Esophagus squamous epithelium (tissue), 5 donors: ENCODE data around the gene VEGFC. TPM values are rescaled to one million over a fixed set of nuclear protein-coding genes. Genes with fewer than 3 reads are reported as not detected.

Experiments
- DNase-seq: peaks from one replicate; lab custom pipeline; 2025; lab: John Stamatoyannopoulos, UW
- H3K27ac ChIP-seq, 4 donors: fragments of 200-600 bp; sonication (generic); one replicate each; pipeline ENCODE4 v1.5.1; 2016 to 2019; ENCODE audit warnings: mild to moderate bottlenecking in 1 of 4
- H3K27me3 ChIP-seq, 4 donors: fragments of 200-600 bp; sonication (generic); 1 replicate in 3 of 4; 2 replicates in 1 of 4; pipeline versions ENCODE4 v1.5.1 to v1.6.0; 2017 to 2021; ENCODE audit warnings: antibody characterized with exemption in 1 of 4
- H3K36me3 ChIP-seq, 3 donors: fragments of 200-600 bp; sonication (generic); one replicate each; pipeline ENCODE4 v1.5.1; 2016 to 2019
- H3K4me1 ChIP-seq, 3 donors: fragments of 200-600 bp; sonication (generic); one replicate each; pipeline ENCODE4 v1.5.1; 2017 to 2019
- H3K4me3 ChIP-seq, 4 donors: fragments of 200-600 bp; sonication (generic); 1 replicate in 3 of 4; 2 replicates in 1 of 4; pipeline ENCODE4 v1.5.1; 2016 to 2019; ENCODE audit warnings: mild to moderate bottlenecking in 2 of 4, moderate library complexity in 1 of 4
- H3K9me3 ChIP-seq, 3 donors: fragments of 200-600 bp; sonication (generic); one replicate each; pipeline ENCODE4 v1.5.1; 2016 to 2019
- POLR2A ChIP-seq, 4 donors: fragments of 450-650 bp; IDR thresholded peaks; one replicate each; pipeline ENCODE4 v1.6.1; 2017; ENCODE audit warnings: antibody characterized with exemption in 4 of 4, mild to moderate bottlenecking in 4 of 4, moderate library complexity in 3 of 4
- WGBS, 2 donors: methylation state at CpG; one replicate each; pipeline ENCODE4 v1.1.5; 2018; 5-methylcytosine and 5-hydroxymethylcytosine counted together
- intact Hi-C: fragments of 100-400 bp; cut with DNase I; formaldehyde crosslinking; loops from one replicate; pipeline ENCODE4 v1.15.0; 2022
- total RNA-seq, 4 donors: library from RNA; depleted of rRNA; stranded (reverse); fragments of >200 nt; gene quantifications; one replicate each; pipeline ENCODE4 v1.1.0, GENCODE V29; 2016
- TF ChIP-seq, protein P1 (sequence below), 6 experiments: fragments of 450-650 bp in 4 of 6; fragments of 200-600 bp in 2 of 6; sonication (generic) in 2 of 6; IDR thresholded peaks; one replicate each; pipeline ENCODE4 v1.5.1; 2016 to 2019; ENCODE audit warnings: antibody characterized with exemption in 6 of 6, mild to moderate bottlenecking in 4 of 6, moderate library complexity in 4 of 6
- donor health status: DM: yes; HTN: yes; CAD: no.

The VEGFC gene
- total RNA-seq, 4 donors from 2014 or later: 0.50 to 3.8 (median 1.7) TPM

DNA sequence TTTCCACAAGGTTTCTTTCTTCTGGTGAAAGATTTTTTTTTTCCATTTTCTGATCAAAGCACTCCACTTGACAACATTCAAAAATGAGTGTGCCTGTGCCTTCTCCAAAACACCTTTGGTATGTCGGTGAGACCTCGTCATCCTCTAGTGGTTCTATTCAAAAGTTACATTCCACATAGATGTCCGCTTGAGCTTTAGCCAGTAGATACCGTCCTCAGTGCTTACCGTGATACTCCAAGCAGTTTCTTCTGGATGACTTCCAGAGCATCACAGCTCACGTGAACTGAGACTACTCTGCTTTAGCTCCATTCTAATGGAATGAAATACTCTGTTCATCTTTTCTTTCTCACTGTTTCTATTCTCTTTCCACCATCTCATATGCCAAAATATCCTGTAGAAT lies 38.2 kb upstream of the VEGFC start:
- intact Hi-C loops: no loop called here

DNA sequence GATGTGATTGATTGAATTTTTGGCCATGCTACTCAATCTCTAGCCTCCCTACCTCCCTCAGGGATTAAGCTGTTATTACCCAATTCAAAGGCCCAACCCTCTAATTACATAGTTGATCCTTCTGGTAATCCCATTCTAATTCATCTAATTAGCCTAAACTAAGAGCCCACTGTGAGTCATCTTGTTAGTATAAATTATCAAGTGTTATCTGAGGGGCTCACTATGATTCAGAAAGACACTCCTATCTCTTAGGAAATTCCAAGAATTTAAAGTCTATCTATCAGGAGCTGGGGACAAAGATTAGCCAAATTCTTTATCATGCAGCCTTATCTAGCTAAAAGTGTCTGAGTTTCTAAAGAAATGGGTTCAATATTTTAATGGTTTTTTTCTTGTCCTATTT lies 32.9 kb upstream of the VEGFC start:
- TF ChIP-seq, protein P1, sequence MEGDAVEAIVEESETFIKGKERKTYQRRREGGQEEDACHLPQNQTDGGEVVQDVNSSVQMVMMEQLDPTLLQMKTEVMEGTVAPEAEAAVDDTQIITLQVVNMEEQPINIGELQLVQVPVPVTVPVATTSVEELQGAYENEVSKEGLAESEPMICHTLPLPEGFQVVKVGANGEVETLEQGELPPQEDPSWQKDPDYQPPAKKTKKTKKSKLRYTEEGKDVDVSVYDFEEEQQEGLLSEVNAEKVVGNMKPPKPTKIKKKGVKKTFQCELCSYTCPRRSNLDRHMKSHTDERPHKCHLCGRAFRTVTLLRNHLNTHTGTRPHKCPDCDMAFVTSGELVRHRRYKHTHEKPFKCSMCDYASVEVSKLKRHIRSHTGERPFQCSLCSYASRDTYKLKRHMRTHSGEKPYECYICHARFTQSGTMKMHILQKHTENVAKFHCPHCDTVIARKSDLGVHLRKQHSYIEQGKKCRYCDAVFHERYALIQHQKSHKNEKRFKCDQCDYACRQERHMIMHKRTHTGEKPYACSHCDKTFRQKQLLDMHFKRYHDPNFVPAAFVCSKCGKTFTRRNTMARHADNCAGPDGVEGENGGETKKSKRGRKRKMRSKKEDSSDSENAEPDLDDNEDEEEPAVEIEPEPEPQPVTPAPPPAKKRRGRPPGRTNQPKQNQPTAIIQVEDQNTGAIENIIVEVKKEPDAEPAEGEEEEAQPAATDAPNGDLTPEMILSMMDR (IDR thresholded peaks at IDR 0.05): no peak
- TF ChIP-seq POLR2A (IDR thresholded peaks at IDR 0.05): no peak
- intact Hi-C loops: no loop called here
- Histone ChIP-seq H3K36me3 (no peaks in the 10 kb centered on the region), H3K27me3 (no peaks in the 10 kb centered on the region), H3K27ac (no peak overlapping the region), H3K4me1 (no peaks in the 10 kb centered on the region), H3K4me3 (no peak overlapping the region), H3K9me3 (no peaks in the 10 kb centered on the region)
- no peak for DNase-seq

More for the DNA sequence above, 38.2 kb upstream of the VEGFC start:
- no peak for TF ChIP-seq POLR2A (IDR thresholded peaks at IDR 0.05)
- TF ChIP-seq, protein P1 (IDR thresholded peaks at IDR 0.05): no peak
- Histone ChIP-seq H3K4me3 (no peak overlapping the region), H3K9me3 (no peaks in the 10 kb centered on the region), H3K36me3 (no peaks in the 10 kb centered on the region), H3K4me1 (no peaks in the 10 kb centered on the region), H3K27ac (no peak overlapping the region), H3K27me3 (no peaks in the 10 kb centered on the region)
- WGBS, 2 donors: 59 to 61% methylated on average over 6 of the region's 6 CpGs
- no peak for DNase-seq

DNA sequence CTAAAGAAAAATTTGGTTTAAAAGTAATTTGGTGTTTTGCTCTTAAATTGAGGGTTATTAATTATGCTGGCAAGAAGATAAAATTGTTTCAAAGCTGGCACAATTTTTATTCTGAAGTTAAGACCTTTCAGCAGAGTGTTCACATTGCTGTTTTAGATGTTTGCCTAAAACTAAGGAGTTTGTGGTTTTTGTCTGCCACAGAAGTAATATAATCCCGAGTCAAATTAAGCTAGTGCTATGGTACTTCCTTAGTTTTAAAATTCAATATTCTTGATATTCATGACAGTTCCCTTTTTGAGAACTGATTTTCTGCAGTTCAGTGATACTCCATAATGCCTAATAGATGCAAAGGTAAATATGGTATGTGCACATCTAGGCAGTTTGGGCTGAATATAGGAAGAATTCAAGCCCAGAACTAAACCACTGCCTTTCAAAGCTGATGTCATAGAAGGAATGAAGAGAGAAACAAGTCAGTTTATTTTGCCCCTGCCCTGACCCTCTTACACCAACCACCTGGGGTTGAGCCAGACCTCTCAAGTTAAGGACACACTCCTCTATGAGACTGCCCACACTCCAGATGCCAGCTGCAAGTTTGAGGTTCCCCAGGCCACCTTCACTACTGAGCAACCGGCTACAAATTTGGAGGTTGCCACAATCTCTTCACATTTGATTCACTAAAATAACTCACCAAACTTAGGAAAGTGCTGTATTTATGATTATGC lies 32.1 kb upstream of the VEGFC start:
- WGBS, 2 donors: 80 to 81% methylated on average over 2 of the region's 2 CpGs
- Histone ChIP-seq H3K27me3 (no peaks in the 10 kb centered on the region), H3K36me3 (no peaks in the 10 kb centered on the region), H3K27ac (no peak overlapping the region), H3K4me1 (no peaks in the 10 kb centered on the region), H3K9me3 (no peaks in the 10 kb centered on the region), H3K4me3 (no peak overlapping the region)
- no peak for DNase-seq
- TF ChIP-seq POLR2A (IDR thresholded peaks at IDR 0.05): no peak
- TF ChIP-seq, protein P1 (IDR thresholded peaks at IDR 0.05): no peak
- intact Hi-C loops: no loop called here

DNA sequence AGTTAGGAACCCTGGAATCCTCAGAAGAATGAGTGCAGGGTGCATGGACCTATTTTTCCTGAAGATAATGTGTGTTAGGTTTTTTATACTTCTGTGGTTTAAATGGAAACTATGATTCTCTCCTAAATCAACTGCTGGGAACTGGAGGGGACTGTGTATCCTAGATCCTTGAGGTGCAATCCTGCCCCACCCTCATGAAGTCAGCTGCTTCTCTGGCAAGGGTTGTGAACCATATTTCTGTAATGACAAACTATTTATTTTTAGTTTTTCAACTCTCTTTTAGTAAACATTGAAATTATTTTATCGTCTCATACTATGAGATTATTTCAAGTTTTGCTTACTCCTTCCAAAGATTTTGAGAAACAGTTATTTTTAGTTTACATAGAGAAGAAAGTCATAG lies 25.8 kb upstream of the VEGFC start:
- H3K4me3 ChIP-seq: no peak overlapping the region
- no peak for DNase-seq
- WGBS, 2 donors: 31 to 70% methylated on average over 1 of the region's 1 CpG
- no peaks in the 10 kb centered on the region for H3K36me3 ChIP-seq
- intact Hi-C loops: no loop called here
- H3K27me3 ChIP-seq: no peaks in the 10 kb centered on the region
- H3K4me1 ChIP-seq: no peaks in the 10 kb centered on the region
- no peak overlapping the region for H3K27ac ChIP-seq
- H3K9me3 ChIP-seq: no peaks in the 10 kb centered on the region
- no peak for TF ChIP-seq POLR2A (IDR thresholded peaks at IDR 0.05)
- TF ChIP-seq, protein P1 (IDR thresholded peaks at IDR 0.05): no peak

DNA sequence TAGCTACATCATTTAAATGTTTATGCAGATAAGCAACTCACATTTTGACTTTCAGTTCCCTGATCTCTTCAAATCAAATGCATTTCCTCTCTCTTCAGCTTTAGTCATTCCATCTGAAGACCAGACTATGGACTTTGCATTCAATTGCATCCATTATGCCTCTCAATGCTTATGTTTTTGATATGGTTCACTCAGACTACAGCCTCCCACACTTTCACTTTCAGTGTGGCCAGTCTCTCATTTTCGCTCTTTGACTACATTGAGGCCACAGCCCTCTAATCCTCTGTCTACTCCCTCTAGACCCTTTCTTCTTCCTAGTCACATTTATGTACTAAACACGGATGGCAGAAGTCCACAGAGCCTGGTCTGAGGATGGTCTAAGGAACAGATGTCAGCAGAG lies 24.5 kb upstream of the VEGFC start:
- Histone ChIP-seq H3K4me1 (no peaks in the 10 kb centered on the region), H3K27me3 (no peaks in the 10 kb centered on the region), H3K36me3 (no peaks in the 10 kb centered on the region), H3K9me3 (no peaks in the 10 kb centered on the region), H3K4me3 (no peak overlapping the region), H3K27ac (no peak overlapping the region)
- DNase-seq: no peak
- no peak for TF ChIP-seq POLR2A (IDR thresholded peaks at IDR 0.05)
- TF ChIP-seq, protein P1 (IDR thresholded peaks at IDR 0.05): no peak
- intact Hi-C loops: no loop called here
- WGBS, 2 donors: 69 to 87% methylated on average over 2 of the region's 2 CpGs
